Fibroblast of the conjunctiva (primary cell): Measurements from ENCODE around the gene GAL3ST3.
"Not testable (repeated sequence)": the region's sequence is repeated elsewhere in the genome, so short reads cannot be mapped to it uniquely, and the experiment has no call there.

Experiments used
- DNase-seq: peaks from one replicate; pipeline ENCODE4 v3.0.0-alpha.2; 2010; ENCODE audit warnings: low read depth

The GAL3ST3 gene

DNA sequence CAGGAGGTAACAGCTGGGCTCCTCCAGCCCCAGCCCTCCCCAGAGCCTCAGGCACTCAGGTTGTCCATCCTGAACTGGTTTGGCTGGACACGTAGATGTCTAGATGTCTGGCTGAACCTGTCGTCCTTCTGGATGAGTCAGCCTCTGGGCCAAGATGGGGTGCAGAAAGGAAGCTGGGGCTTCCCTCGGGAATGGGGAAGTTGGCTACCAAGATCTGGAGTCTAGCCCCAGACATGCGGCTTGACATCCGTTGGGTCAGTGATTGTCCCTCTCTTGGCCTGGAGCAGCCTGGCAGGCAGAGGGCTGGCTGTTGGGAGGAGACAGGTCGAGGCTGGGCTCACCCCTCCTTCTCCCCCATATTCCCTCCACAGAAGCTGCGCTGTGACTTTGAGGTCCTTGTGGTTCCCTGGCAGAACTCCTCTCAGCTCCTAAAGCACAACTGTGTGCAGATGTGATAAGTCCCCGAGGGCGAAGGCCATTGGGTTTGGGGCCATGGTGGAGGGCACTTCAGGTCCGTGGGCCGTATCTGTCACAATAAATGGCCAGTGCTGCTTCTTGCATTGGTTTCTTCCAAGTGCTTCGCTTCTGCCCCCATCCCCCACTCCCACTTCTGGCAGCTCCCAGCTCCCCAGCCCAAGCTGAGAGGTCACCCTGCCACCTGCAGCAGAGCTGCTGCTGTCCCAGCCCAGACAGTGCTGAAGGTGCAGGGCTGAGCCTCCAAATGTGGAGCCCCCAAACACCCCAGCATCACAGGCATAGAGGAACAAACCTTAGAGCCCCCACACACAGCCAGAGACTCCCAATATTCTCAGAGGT, 35.8 kb downstream of the GAL3ST3 start:
- no peak for DNase-seq

DNA sequence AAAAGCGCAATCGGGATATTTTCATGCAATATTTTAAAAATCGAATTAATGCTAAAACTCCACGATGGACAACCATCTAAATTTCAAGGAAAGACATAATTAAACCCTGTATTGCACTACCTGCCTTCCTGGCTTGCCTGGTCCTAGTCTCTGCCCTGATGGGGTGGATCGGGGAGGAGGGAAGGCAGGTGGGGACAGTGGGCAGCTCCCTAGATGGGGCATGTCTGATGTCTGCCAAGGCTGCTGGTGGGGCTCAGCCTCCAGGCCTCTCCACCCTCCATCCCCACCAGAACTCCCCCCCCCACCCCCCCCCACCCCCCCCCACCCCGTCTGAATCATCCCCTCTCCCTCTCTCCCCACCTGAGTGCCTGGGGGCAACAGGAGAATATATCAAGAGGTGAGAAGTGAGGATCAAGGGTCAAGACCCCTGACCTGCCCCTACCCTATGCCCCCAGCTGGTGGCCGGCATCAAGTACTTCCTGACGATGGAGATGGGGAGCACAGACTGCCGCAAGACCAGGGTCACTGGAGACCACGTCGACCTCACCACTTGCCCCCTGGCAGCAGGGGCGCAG, 36.5 kb downstream of the GAL3ST3 start:
- DNase-seq: no peak

- DNase-seq: no peak
These were observed 37.1 kb downstream of the GAL3ST3 start, which contains the start of gene CST6 for GRCh38 chr11:66011785-66012303. Gene CST6, plus strand, starts transcription at chr11:66012008. Its CDS starts 37 bp downstream, at chr11:66012045.

DNA sequence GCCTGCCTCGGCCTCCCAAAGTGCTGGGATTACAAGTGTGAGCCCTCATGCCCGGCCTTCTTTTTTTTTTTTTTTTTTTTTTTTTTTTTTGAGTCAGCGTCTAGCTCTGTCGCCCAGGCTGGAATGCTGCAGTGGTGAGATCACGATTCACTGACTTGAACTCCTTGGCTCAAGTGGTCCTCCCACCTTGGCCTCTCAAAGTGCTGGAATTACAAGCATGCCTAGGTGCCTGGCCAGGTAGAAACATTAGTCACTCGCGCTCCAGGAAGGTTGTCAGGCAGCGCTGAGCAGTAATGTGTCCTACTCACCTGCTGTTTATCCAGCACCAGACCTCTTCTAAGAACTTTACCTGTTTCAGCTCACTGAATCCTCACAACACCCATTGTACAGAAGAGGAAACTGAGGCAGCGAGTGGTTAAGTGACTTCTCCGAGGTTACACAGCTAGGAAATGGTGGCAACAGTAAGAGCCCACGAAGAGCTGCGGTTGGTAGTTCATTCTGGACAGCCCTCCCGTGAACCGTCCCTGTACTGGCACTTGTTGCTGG, 37.6 kb downstream of the GAL3ST3 start:
- DNase-seq: no peak

DNA sequence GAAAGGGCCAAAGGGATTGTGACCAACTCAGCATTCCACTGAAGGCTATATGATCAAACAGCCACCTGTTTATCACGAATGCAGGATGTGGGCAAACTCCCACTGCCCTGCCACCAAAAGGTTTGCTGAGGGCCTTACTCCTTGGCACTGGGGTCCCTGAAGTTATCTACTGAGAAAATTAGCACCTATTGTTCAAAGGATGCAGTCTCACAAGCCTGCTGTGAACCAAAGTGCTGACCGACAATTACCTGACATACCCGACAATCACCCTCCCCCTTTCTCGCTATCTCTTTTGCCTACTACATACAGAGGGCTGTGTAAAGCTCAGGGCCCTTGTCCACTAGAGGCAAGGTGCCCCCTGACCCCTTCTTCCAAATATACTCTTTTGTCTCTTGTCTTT, 38.9 kb downstream of the GAL3ST3 start:
- DNase-seq: not testable (repeated sequence)

DNA sequence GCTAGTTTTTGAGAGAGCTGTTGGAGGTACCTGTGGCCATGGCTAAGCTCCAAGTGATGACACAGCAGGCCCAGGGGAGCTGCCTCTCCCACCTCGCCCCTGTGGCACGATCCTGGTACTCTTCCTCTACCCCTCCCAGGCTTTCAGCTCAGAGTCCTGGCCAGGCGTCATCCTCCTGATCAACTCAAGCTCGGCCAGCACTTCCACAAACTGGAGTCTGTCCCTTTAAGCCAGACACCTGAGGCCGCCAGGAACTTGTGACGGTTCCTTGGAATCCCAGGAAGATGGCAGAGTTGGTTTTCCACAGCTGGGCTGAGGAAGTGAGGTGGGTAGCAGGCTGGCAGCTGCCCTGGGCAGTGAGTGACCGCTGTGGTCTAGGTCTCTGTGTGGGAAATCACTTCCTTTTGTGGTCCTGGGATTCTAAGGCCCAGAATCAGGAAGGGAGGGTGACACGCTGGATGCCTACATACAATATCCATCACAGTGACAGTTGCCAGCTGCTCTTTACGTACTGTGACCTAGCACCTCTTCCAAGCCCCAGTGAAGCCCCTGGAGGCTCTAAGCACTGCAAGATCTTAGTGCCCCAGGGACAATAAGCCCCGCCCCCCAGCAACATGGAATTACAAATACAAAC, 40.4 kb downstream of the GAL3ST3 start:
- no peak for DNase-seq

DNA sequence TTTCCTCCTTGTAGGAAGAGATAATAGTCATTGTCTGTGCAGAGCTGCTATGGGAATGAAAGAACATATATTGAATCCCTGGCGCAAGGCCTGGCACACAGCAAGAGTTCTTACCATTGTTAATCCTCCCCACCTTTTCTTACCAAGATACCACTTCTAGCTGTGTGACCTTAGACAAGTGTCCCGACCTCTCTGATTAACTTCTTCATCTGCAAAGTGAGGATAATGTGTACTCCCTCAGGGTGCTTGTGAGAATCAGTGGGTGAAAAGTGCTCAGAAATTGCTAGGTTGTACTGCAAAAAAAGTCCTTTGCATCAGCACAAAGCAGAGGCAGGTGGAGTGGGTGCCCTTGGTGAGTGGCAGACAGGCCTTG, 40.9 kb downstream of the GAL3ST3 start:
- no peak for DNase-seq

- DNase-seq: no peak
These were observed 41.7 kb downstream of the GAL3ST3 start for GRCh38 chr11:66007201-66007634.

- DNase-seq: no peak
These were observed 42.1 kb downstream of the GAL3ST3 start for GRCh38 chr11:66006891-66007176.

- no peak for DNase-seq
These were observed 42.6 kb downstream of the GAL3ST3 start for GRCh38 chr11:66006134-66006890.

- DNase-seq: no peak
These were observed 44.8 kb downstream of the GAL3ST3 start for GRCh38 chr11:66004186-66004585.

DNA sequence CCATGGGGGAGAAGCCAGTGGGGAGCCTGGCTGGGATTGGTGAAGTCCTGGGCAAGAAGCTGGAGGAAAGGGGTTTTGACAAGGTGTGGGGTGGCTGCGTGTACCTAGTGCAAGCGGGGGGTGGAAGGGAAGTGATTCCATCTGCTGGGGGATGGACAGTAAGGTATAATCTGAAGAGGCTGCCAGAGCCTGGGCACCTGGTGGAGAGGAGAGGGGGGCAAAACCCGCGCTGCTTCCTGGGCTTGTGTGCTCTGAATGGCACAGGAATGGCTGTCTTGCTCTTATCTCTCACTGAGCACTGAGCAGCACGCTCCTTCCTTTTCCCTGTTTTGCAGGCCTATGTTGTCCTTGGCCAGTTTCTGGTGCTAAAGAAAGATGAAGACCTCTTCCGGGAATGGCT, 45.7 kb downstream of the GAL3ST3 start:
- no peak for DNase-seq

DNA sequence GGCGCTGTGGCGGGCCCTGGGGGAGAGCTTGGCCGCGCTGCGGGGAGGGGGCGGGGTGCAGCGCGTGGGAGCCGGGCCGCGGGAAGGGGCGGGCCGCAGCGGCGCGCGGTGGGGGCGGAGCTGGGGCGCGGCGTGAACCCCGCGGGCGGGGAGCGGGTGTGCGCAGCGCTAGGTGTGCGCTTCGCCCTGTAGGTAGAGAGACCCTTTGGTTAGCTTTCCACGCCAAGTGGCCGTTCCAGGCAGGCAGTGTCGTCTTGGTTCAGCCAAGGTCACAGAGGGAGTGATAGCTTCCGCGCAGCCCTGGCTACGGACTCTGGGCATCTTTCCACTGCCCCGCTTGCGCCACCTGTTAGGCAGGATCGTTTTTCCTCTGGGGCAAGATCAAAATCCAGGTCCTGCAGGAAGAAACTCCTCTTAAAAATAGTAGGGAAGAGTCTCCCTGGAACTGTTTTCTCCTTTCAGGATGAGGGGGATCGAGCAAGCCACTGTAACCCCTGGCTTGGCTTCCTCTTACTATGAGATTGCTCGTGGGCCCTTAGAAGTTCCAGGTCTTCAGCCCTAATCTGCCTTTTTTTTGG, 46.2 kb downstream of the GAL3ST3 start:
- DNase-seq: peak; percentile 16

- peak; percentile 96 for DNase-seq
These were observed 46.9 kb downstream of the GAL3ST3 start, which contains the start of the genes BANF1 and EIF1AD for GRCh38 chr11:66001942-66002647. Gene BANF1, plus strand, starts transcription at chr11:66002503. Its CDS starts 748 bp downstream, at chr11:66003251. Gene EIF1AD, minus strand, starts transcription at chr11:66002157. Its CDS starts 1,768 bp downstream, at chr11:66000389.

- DNase-seq: no peak
These were observed 51.7 kb downstream of the GAL3ST3 start for GRCh38 chr11:65997286-65997685.

- no peak for DNase-seq
These were observed 56.9 kb downstream of the GAL3ST3 start for GRCh38 chr11:65992056-65992455.
